GM06990 (cell line): ENCODE data around the gene DLX5.

Source experiments
- DNase-seq: peaks from one replicate; pipeline ENCODE4 v3.0.0-alpha.2; 2011; ENCODE audit not compliant: insufficient read length; ENCODE audit errors: extremely low read depth
- H3K27me3 ChIP-seq: replicated peaks from 2 replicates; pipeline ENCODE4 v1.6.0; 2011; ENCODE audit warnings: low read length; ENCODE audit not compliant: control insufficient read depth, insufficient read depth
- H3K36me3 ChIP-seq: 2 replicates; pipeline ENCODE4 v1.5.1; 2011; ENCODE audit warnings: low read length; ENCODE audit not compliant: control insufficient read depth, insufficient read depth
- H3K4me3 ChIP-seq: replicated peaks from 2 replicates; pipeline ENCODE4 v1.5.1; 2011; ENCODE audit warnings: low read depth, mild to moderate bottlenecking, control low read depth, low read length
- CTCF ChIP-seq: IDR thresholded peaks from 2 replicates; pipeline ENCODE4 v1.5.1; 2011; ENCODE audit warnings: low read length, control low read depth, mild to moderate bottlenecking, inconsistent platforms; ENCODE audit not compliant: insufficient read depth, poor library complexity, severe bottlenecking

The DLX5 gene

GRCh38 chr7:96993094-96993865 lies 31.4 kb downstream of the DLX5 start:
- DNase-seq: no peak
- Histone ChIP-seq H3K4me3 (no peak overlapping the region), H3K27me3 (peaks cover 2% of the 10 kb centered on the region), H3K36me3 (no peaks in the 10 kb centered on the region)
- TF ChIP-seq CTCF: no peak

GRCh38 chr7:96992192-96993005 lies 32.2 kb downstream of the DLX5 start:
- H3K36me3 ChIP-seq: no peaks in the 10 kb centered on the region
- no peak for TF ChIP-seq CTCF
- no peak for DNase-seq
- no peak overlapping the region for H3K4me3 ChIP-seq
- H3K27me3 ChIP-seq: no peaks in the 10 kb centered on the region; the same call in none of the 2 replicates

- H3K27me3 ChIP-seq: no peaks in the 10 kb centered on the region; the same call in none of the 2 replicates
- DNase-seq: no peak
- no peaks in the 10 kb centered on the region for H3K36me3 ChIP-seq
- TF ChIP-seq CTCF: no peak
- H3K4me3 ChIP-seq: no peak overlapping the region
Measured at GRCh38 chr7:96991546-96992191, 33.0 kb downstream of the DLX5 start.

- TF ChIP-seq CTCF: no peak
- Histone ChIP-seq H3K36me3 (no peaks in the 10 kb centered on the region), H3K4me3 (no peak overlapping the region), H3K27me3 (no peaks in the 10 kb centered on the region; the same call in none of the 2 replicates)
- no peak for DNase-seq
Measured at GRCh38 chr7:96989859-96990317, 34.7 kb downstream of the DLX5 start.

GRCh38 chr7:96989241-96989858 lies 35.3 kb downstream of the DLX5 start:
- no peak for TF ChIP-seq CTCF
- no peaks in the 10 kb centered on the region for H3K36me3 ChIP-seq
- no peaks in the 10 kb centered on the region; the same call in none of the 2 replicates for H3K27me3 ChIP-seq
- no peak overlapping the region for H3K4me3 ChIP-seq
- no peak for DNase-seq
